ENCODE data around the gene OLIG1. TPM values are rescaled to one million over a fixed set of nuclear protein-coding genes. Genes with fewer than 3 reads are reported as not detected.

OLIG1 gene, protein sequence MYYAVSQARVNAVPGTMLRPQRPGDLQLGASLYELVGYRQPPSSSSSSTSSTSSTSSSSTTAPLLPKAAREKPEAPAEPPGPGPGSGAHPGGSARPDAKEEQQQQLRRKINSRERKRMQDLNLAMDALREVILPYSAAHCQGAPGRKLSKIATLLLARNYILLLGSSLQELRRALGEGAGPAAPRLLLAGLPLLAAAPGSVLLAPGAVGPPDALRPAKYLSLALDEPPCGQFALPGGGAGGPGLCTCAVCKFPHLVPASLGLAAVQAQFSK
- not detected in 2 replicates for total RNA-seq

DNA sequence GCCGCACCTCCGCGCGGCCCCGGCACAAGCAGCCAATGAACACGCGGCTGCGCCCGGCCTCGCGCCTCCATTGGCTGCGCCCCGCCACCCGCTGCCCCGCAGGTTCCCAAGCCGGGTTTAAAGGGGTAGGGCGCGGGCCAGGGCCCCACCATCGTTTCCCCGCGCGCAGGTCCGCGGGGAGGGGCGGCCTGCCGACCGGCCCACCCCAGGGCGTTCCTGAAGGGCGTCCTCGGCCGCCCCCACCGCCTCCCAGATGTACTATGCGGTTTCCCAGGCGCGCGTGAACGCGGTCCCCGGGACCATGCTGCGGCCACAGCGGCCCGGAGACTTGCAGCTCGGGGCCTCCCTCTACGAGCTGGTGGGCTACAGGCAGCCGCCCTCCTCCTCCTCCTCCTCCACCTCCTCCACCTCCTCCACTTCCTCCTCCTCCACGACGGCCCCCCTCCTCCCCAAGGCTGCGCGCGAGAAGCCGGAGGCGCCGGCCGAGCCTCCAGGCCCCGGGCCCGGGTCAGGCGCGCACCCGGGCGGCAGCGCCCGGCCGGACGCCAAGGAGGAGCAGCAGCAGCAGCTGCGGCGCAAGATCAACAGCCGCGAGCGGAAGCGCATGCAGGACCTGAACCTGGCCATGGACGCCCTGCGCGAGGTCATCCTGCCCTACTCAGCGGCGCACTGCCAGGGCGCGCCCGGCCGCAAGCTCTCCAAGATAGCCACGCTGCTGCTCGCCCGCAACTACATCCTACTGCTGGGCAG, at the start of gene OLIG1:
Gene OLIG1, plus strand, starts transcription at position 148 of the 750 bp plus-strand sequence. Its CDS starts 106 bp downstream, at position 254.
- DNase-seq (ENCODE audit: low read depth), result no peak

DNA sequence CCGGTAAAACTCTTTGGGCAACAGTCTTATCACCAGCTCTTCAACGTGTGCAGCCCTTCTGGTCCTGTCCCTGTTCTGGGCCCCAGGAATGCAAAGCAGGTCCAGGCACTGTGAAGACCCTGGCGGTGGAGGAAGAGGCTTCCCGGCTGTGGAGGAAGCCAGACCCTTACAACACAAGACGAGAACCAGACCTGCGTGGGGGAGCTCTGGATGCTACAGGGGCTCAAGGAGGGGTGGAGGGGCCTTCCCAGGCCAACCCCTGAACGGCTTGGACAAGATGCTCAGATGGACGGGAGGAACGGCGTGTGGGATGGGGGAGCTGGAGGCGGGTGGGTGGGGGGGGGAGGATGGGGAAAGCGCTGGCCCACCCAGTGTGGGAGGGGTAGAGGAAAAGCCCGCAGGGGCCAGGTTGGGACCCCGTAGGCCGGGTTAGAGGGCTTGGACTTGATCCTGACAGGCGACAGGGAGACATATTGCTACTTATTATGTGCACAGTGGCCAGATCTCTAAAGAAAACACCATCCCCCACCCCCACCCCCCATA, 49.3 kb upstream of the OLIG1 start:
- no peak for DNase-seq (ENCODE audit: low read depth)

DNA sequence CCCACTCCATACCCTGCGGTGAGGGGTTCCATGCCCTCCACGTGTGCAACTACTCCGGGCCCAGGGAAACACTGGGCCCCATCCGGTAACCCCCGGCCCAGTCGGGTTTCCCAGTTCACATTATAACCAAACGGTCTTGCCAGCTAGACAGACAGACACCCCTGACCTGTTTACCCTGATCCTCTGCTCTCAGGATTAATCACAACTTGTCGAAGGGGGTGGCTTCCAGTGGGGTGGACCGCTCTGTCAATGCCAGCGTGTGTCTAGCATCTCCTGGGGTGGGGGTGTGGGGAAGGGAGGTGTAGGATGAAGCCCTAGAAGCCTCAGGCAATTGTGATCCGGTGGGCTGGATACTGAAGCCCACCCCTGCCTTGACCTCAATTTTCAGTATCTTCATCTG, 48.8 kb upstream of the OLIG1 start:
- no peak for DNase-seq (ENCODE audit: low read depth)

DNA sequence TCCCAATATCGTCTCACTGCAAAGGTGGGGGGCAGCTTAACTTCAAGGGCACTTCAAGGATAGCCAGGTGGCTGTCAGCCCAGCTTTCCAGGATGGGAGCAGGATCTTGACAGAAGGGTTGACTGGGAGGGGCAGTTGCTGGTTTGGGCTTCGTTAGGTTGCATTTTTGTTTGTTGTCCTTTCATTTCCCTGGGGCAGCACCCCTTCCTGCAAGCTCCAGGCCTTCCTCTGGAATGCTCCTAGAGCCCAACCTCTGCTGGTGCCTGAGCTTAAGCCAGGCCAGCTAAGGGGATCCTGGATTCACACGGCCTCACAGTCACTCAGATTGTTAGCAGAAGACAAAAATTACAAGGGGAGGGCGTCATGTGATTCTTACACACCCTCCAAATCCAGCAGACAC, 48.3 kb upstream of the OLIG1 start:
- no peak for DNase-seq (ENCODE audit: low read depth)

DNA sequence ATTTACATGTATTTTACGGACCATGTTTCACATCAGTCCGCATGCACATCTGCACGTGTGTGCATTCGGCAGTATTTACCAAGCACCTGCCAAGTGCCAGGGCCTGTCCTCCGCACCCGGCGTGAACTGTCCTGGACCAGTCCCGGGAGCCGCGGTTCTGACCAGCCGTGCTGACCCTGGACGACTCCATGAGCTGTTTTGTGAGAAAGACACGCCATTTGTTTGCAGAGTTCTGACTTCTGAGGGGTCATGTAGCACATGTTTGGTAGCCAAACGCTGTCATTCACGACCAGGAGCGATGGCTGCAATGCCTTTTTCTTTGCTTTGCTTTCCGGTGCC, 47.5 kb upstream of the OLIG1 start:
- DNase-seq (ENCODE audit: low read depth), result no peak

DNA sequence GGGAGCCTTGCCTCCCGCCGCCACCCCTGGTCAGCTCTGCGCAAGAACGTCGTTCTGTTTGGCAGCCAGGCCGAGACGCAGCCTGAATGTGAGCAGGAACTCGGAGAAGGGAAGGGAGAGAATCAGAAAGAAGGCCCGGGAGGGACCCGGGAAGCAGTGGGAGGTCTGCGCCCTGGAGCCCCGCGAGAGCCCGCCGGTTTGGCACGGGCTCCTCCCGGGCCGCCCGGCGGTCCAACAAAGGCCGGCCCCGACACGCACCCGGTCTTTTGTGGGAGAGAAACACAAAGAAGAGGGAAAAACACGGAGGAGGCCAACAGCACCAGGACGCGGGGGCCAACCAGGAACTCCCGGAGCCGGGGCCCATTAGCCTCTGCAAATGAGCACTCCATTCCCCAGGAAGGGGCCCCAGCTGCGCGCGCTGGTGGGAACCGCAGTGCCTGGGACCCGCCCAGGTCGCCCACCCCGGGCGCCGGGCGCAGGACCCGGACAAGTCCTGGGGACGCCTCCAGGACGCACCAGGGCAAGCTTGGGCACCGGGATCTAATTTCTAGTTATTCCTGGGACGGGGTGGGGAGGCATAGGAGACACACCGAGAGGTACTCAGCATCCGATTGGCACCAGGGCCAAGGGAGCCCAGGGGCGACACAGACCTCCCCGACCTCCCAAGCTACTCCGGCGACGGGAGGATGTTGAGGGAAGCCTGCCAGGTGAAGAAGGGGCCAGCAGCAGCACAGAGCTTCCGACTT, 46.9 kb upstream of the OLIG1 start:
- no peak for DNase-seq (ENCODE audit: low read depth)

DNA sequence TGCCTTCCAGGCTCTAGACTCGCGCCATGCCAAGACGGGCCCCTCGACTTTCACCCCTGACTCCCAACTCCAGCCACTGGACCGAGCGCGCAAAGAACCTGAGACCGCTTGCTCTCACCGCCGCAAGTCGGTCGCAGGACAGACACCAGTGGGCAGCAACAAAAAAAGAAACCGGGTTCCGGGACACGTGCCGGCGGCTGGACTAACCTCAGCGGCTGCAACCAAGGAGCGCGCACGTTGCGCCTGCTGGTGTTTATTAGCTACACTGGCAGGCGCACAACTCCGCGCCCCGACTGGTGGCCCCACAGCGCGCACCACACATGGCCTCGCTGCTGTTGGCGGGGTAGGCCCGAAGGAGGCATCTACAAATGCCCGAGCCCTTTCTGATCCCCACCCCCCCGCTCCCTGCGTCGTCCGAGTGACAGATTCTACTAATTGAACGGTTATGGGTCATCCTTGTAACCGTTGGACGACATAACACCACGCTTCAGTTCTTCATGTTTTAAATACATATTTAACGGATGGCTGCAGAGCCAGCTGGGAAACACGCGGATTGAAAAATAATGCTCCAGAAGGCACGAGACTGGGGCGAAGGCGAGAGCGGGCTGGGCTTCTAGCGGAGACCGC, 46.3 kb upstream of the OLIG1 start:
- no peak for DNase-seq (ENCODE audit: low read depth)

DNA sequence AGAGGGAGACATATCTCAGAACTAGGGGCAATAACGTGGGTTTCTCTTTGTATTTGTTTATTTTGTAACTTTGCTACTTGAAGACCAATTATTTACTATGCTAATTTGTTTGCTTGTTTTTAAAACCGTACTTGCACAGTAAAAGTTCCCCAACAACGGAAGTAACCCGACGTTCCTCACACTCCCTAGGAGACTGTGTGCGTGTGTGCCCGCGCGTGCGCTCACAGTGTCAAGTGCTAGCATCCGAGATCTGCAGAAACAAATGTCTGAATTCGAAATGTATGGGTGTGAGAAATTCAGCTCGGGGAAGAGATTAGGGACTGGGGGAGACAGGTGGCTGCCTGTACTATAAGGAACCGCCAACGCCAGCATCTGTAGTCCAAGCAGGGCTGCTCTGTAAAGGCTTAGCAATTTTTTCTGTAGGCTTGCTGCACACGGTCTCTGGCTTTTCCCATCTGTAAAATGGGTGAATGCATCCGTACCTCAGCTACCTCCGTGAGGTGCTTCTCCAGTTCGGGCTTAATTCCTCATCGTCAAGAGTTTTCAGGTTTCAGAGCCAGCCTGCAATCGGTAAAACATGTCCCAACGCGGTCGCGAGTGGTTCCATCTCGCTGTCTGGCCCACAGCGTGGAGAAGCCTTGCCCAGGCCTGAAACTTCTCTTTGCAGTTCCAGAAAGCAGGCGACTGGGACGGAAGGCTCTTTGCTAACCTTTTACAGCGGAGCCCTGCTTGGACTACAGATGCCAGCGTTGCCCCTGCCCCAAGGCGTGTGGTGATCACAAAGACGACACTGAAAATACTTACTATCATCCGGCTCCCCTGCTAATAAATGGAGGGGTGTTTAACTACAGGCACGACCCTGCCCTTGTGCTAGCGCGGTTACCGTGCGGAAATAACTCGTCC, 45.5 kb upstream of the OLIG1 start:
- no peak for DNase-seq (ENCODE audit: low read depth)

DNA sequence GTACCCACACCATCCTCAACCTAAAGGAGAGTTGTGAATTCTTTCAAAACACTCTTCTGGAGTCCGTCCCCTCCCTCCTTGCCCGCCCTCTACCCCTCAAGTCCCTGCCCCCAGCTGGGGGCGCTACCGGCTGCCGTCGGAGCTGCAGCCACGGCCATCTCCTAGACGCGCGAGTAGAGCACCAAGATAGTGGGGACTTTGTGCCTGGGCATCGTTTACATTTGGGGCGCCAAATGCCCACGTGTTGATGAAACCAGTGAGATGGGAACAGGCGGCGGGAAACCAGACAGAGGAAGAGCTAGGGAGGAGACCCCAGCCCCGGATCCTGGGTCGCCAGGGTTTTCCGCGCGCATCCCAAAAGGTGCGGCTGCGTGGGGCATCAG, 44.8 kb upstream of the OLIG1 start:
- DNase-seq (ENCODE audit: low read depth), result no peak

DNA sequence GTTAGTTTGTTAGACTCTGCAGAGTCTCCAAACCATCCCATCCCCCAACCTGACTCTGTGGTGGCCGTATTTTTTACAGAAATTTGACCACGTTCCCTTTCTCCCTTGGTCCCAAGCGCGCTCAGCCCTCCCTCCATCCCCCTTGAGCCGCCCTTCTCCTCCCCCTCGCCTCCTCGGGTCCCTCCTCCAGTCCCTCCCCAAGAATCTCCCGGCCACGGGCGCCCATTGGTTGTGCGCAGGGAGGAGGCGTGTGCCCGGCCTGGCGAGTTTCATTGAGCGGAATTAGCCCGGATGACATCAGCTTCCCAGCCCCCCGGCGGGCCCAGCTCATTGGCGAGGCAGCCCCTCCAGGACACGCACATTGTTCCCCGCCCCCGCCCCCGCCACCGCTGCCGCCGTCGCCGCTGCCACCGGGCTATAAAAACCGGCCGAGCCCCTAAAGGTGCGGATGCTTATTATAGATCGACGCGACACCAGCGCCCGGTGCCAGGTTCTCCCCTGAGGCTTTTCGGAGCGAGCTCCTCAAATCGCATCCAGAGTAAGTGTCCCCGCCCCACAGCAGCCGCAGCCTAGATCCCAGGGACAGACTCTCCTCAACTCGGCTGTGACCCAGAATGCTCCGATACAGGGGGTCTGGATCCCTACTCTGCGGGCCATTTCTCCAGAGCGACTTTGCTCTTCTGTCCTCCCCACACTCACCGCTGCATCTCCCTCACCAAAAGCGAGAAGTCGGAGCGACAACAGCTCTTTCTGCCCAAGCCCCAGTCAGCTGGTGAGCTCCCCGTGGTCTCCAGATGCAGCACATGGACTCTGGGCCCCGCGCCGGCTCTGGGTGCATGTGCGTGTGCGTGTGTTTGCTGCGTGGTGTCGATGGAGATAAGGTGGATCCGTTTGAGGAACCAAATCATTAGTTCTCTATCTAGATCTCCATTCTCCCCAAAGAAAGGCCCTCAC, 44.2 kb upstream of the OLIG1 start, which contains the start of gene OLIG2:
Gene OLIG2, plus strand, starts transcription at position 447 of the 954 bp plus-strand sequence. CDS start 928 bp downstream, outside the sequence.
- no peak for DNase-seq (ENCODE audit: low read depth)

DNA sequence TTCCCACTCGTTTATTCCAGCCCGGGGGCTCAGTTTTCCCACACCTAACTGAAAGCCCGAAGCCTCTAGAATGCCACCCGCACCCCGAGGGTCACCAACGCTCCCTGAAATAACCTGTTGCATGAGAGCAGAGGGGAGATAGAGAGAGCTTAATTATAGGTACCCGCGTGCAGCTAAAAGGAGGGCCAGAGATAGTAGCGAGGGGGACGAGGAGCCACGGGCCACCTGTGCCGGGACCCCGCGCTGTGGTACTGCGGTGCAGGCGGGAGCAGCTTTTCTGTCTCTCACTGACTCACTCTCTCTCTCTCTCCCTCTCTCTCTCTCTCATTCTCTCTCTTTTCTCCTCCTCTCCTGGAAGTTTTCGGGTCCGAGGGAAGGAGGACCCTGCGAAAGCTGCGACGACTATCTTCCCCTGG, 43.5 kb upstream of the OLIG1 start:
- DNase-seq (ENCODE audit: low read depth), result no peak

DNA sequence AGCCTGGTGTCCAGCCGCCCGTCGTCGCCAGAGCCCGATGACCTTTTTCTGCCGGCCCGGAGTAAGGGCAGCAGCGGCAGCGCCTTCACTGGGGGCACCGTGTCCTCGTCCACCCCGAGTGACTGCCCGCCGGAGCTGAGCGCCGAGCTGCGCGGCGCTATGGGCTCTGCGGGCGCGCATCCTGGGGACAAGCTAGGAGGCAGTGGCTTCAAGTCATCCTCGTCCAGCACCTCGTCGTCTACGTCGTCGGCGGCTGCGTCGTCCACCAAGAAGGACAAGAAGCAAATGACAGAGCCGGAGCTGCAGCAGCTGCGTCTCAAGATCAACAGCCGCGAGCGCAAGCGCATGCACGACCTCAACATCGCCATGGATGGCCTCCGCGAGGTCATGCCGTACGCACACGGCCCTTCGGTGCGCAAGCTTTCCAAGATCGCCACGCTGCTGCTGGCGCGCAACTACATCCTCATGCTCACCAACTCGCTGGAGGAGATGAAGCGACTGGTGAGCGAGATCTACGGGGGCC, 43.0 kb upstream of the OLIG1 start:
- no peak for DNase-seq (ENCODE audit: low read depth)

DNA sequence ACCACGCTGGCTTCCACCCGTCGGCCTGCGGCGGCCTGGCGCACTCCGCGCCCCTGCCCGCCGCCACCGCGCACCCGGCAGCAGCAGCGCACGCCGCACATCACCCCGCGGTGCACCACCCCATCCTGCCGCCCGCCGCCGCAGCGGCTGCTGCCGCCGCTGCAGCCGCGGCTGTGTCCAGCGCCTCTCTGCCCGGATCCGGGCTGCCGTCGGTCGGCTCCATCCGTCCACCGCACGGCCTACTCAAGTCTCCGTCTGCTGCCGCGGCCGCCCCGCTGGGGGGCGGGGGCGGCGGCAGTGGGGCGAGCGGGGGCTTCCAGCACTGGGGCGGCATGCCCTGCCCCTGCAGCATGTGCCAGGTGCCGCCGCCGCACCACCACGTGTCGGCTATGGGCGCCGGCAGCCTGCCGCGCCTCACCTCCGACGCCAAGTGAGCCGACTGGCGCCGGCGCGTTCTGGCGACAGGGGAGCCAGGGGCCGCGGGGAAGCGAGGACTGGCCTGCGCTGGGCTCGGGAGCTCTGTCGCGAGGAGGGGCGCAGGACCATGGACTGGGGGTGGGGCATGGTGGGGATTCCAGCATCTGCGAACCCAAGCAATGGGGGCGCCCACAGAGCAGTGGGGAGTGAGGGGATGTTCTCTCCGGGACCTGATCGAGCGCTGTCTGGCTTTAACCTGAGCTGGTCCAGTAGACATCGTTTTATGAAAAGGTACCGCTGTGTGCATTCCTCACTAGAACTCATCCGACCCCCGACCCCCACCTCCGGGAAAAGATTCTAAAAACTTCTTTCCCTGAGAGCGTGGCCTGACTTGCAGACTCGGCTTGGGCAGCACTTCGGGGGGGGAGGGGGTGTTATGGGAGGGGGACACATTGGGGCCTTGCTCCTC, 42.3 kb upstream of the OLIG1 start:
- DNase-seq (ENCODE audit: low read depth), result no peak

DNA sequence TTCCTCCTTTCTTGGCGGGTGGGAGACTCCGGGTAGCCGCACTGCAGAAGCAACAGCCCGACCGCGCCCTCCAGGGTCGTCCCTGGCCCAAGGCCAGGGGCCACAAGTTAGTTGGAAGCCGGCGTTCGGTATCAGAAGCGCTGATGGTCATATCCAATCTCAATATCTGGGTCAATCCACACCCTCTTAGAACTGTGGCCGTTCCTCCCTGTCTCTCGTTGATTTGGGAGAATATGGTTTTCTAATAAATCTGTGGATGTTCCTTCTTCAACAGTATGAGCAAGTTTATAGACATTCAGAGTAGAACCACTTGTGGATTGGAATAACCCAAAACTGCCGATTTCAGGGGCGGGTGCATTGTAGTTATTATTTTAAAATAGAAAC, 41.7 kb upstream of the OLIG1 start:
- no peak for DNase-seq (ENCODE audit: low read depth)

DNA sequence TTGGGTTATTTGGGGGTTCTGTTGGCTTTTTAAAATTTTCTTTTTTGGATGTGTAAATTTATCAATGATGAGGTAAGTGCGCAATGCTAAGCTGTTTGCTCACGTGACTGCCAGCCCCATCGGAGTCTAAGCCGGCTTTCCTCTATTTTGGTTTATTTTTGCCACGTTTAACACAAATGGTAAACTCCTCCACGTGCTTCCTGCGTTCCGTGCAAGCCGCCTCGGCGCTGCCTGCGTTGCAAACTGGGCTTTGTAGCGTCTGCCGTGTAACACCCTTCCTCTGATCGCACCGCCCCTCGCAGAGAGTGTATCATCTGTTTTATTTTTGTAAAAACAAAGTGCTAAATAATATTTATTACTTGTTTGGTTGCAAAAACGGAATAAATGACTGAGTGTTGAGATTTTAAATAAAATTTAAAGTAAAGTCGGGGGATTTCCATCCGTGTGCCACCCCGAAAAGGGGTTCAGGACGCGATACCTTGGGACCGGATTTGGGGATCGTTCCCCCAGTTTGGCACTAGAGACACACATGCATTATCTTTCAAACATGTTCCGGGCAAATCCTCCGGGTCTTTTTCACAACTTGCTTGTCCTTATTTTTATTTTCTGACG, 41.1 kb upstream of the OLIG1 start:
- no peak for DNase-seq (ENCODE audit: low read depth)

DNA sequence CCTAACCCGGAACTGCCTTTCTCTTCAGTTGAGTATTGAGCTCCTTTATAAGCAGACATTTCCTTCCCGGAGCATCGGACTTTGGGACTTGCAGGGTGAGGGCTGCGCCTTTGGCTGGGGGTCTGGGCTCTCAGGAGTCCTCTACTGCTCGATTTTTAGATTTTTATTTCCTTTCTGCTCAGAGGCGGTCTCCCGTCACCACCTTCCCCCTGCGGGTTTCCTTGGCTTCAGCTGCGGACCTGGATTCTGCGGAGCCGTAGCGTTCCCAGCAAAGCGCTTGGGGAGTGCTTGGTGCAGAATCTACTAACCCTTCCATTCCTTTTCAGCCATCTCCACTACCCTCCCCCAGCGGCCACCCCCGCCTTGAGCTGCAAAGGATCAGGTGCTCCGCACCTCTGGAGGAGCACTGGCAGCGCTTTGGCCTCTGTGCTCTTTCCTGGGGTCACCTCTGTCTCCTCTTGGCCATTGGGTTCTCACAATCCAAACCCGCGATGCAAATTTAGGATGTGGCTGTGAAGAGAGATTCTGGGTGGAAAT, 40.5 kb upstream of the OLIG1 start:
- no peak for DNase-seq (ENCODE audit: low read depth)

DNA sequence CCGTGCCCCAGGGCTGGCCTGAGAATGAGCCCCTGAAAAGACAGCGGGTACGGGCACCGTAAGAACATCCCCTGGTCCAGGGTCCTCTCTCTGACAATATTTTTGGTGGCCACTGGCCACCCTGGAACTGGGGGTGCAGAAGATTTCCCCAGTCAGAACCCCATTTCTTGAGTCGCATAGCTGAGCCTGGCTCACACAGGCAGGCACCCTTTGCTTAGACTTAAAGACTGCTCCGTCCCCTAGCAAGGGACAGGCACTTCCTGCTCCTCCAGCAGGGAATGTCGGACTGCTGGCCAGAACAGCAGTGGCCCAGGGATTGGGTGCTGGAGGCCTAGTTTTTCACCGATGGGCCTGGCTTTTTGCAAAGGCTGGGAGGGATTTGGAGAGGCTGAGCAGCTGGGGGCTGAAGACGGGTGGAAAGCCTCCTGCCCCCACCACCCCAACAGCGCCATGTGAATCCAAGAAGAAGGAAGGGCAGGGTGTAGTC, 39.9 kb upstream of the OLIG1 start:
- no peak for DNase-seq (ENCODE audit: low read depth)

DNA sequence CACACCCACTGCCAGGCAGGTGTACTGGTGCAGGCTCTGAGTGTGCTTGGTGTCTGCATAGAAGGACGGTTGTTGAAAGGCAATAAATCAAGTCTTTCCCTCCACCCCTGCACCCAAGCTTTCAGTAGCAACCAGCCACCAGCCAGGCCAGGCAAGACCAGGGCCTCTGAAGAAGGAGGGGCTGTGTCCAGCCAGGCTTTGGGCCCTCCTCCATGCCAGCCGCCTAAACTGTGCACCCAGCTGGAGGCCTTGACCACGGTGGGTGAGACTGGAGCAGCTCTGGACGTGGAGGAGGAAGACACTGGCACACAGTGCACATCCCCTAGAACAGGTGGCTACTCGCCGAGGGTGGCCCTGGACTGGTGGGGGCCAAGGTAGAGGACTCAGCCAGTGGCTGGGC, 39.3 kb upstream of the OLIG1 start:
- DNase-seq (ENCODE audit: low read depth), result no peak
